ENCODE results near the gene LRRC47.
A peak's percentile ranks its signal among the peaks of the same experiment; 100 is the strongest.

Gene LRRC47

GRCh38 chr1:3785456-3786157, 10.7 kb downstream of the LRRC47 start:
- no peak for DNase-seq (ENCODE audit: low spot score)

- DNase-seq (ENCODE audit: low spot score): no peak
Measured at GRCh38 chr1:3785045-3785444, 11.3 kb downstream of the LRRC47 start.

GRCh38 chr1:3783651-3784474, 12.4 kb downstream of the LRRC47 start:
- DNase-seq (ENCODE audit: low spot score): no peak

GRCh38 chr1:3780901-3781300, 15.4 kb downstream of the LRRC47 start:
- DNase-seq (ENCODE audit: low spot score): no peak

DNA sequence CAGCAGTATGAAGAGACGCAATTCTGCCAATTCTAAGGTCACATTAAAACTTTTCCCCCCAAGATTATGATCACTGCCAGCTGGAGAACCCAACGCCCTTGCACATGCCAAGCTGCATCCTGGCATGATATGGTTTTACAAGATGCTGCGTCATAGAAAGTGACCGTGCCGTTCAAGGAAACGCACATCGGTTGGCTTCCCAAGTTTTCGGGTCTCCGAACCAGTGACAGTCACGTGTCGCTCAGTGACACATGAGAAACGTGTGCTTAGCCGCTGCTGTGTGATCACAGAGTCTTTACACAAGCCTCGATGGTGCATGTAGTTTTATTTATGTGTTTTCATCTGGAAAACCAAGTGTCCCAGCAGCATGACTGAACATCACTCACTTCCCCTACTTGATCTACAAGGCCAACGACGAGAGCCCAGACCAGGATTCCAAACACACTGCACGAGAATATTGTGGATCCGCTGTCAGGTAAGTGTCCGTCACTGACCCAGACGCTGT, 16.3 kb downstream of the LRRC47 start:
- no peak for DNase-seq (ENCODE audit: low spot score)

GRCh38 chr1:3779265-3779911, 16.9 kb downstream of the LRRC47 start:
- DNase-seq (ENCODE audit: low spot score): no peak

DNA sequence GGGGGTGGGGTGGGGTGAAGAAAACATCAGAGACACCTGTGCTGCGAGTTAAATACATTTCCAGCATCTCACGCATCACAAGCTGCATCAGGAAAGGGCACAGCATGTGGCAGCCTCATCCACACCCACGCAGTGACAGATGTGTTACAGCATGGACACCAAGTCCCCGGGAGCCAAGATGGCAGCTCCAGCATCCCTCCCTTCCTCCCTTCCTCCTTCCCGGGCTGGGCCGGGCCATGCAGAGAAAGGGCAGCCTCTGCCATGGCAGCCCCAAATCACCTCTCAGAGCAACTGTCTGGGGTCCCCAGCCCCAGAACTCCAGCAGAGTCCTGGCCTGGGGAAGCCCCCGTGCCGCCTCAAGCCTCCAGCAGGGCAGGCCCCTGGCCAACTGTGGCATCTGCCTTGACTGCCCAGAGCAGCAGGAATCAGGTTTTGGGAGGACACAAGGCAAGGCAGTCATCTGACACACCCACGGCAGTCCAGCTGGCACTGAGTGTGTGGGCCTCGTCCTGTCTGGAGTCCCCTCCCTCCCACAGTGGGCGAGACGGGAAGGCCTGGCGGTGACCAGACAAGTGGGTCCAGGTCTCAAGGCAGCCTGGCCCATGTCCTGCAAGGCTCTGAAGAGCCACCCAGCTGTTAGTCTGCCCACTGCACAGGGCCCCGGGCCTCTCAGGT, 17.6 kb downstream of the LRRC47 start:
- no peak for DNase-seq (ENCODE audit: low spot score)

- no peak for DNase-seq (ENCODE audit: low spot score)
Measured at GRCh38 chr1:3777647-3778589, 18.4 kb downstream of the LRRC47 start.

DNA sequence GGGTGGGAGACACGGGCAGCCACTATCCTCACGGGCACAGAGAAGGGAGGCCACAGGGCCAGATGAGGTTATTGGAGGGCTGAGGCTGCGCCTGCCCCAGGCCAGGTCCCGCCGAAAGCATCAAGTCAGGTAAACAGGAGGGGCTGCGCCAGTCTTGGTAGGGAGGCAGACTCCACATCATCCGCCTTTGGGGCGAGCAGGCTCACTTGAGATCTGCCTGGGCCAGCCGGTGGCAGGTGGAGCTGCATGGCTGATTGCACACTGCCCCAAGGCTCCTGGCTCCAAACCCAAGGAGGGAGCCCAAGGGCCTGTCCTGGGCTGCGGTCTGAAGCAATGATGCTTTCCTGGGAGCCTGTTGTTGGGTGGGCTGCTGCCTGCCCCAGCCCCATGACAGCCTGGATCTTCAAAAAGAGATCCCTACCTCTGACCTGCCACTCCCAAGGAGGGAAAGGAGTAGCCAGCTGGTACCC, 19.2 kb downstream of the LRRC47 start:
- no peak for DNase-seq (ENCODE audit: low spot score)

DNA sequence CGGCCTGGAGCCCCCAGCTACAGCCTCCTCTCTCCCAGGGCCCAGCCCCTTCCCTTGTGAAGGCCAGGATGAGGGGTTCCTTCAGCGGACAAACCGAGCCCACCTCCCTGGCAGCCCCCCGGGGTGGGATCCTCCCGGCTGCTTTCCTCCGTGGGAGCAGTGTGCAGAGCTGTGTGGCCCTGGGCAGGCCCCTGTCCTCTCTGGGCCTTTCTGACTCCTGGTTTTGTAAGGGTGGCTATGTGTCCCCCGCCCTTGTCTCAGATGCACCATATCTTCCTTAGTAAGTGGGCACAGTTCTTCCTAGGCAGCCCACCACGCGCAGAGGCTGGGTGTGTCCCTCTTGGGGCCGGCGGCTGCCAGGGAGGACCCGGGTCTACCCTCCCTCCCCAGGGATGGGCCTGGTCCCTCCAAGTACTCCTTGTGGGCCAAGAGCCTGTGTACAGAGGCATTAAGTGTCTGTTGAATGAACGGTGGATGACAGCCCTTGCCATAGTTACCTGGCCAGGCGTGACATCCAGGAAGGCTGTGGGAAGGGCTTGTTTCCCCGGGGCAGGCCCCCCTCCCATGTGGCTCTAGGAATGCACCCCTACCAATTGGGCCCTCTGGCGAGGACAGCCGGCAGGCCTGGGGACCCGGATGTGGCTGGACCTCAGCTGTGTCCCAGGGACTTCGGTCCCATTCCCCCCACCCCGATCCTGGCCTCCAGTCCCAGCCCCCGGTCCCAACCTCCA, 19.9 kb downstream of the LRRC47 start:
- no peak for DNase-seq (ENCODE audit: low spot score)

- DNase-seq (ENCODE audit: low spot score): no peak
Measured at GRCh38 chr1:3775490-3776230, 20.6 kb downstream of the LRRC47 start.

DNA sequence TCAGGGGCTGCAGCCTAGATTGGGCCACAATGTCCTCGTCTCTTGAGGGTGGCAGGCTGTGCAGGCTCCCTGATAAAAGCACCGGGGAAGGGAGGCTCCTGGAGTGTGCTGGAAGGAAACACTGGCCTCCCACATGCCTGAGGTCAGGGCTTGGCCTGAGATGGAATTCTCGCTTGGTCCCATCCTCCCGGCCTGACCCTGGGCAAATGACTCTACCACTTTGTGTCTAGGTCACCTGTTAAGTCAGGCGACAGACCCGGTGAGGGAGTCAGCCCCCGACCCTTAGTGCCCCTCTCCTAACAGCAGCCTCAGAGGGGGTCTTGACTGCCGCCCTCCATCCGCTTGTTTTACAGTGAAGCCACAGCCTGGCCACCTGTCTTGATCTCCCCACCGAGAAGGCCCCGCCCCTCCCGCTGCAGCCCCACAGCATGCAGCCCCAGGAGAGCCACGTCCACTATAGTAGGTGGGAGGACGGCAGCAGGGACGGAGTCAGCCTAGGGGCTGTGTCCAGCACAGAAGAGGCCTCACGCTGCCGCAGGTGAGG, 21.3 kb downstream of the LRRC47 start:
- no peak for DNase-seq (ENCODE audit: low spot score)

DNA sequence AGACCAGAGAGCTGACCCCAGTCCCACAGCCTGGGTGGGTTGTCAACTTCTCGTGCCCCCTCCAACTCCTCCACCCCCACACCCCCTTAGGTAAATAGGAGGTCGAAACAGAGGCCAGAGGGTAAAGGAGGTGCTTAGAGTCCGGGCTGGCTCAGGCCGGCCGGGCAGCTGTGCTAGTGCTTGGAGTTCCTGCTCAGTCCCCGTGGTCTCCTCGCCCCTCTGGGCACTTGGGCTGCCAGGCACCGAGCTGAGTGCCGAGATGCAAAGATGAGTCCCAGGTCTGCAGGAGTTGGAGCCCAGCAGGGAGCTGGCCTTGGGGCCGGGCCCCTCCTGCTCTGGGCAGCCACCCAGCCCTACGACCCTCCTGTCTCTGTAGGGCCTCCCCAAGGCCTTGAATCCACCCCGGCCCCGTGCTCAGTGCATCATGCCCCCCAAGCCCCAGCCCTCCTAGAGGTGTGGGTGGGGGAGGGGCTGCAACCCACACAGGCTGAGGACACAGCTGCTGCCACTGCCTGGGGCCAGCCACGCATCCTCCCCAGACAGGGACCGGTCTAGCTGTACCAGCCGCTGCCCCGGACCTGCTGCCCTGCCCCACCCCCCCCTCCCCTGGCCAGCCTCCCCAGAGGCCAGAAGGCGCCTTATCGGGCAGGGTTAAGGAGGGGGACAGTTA, 21.9 kb downstream of the LRRC47 start:
- DNase-seq (ENCODE audit: low spot score): no peak

GRCh38 chr1:3773572-3774275, 22.6 kb downstream of the LRRC47 start:
- DNase-seq (ENCODE audit: low spot score): no peak

- no peak for DNase-seq (ENCODE audit: low spot score)
Measured at GRCh38 chr1:3772715-3773571, 23.4 kb downstream of the LRRC47 start, which contains the start of gene SMIM1. TSS of gene SMIM1 (plus strand) at chr1:3772749. CDS start at chr1:3775374, 2,625 bp downstream.

DNA sequence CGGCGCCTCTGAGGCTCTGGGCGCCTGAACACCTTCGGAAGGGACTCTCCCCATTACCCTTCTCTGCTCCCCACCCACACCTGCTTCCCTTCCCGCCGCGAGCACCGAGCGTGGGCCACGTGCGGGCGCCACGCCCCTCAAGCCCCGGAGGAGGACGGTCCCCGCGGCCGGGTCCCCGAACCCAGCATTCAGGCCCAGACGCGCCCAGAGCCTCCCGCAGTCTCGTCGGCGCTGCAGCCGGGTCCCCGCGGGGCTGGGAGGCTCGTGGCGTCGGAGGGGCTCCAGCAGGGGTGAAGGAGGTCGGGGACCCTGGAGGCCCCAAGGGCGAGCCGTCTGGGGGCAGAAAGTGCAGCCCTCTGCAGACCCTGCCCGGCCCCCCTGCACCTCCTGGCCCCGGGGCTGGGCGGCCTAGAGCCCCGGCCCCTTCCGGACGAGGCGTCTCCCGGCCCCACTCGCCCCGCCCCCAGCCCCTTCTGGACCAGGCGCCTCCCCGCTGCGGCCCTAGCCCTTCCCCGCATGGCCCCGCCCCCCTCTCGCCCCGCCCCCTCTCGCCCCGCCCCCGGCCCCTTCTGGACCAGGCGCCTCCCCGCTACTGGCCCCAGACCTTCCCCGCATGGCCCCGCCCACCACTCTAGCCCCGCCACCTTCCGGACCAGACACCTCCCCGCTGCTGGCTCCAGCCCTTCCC, 24.1 kb downstream of the LRRC47 start:
- DNase-seq (ENCODE audit: low spot score): peak; percentile 12
